ENCODE data around the gene MAD1L1.

The MAD1L1 gene

GRCh38 chr7:2242541-2243429, 10.0 kb upstream of the MAD1L1 start:
- H3K4me3 ChIP-seq (ENCODE audit: low read depth, low read length), result peak overlapping the region; percentile 88

- H3K4me3 ChIP-seq (ENCODE audit: low read depth, low read length), result peak within 1 kb of the TSS; percentile 88
Measured at GRCh38 chr7:2241580-2242540, 9.1 kb upstream of the MAD1L1 start, which contains the start of the genes MRM2 and NUDT1. TSS of gene MRM2 (minus strand) at chr7:2242205. CDS start at chr7:2242169, 36 bp downstream. TSS of gene NUDT1 (plus strand) at chr7:2242226. CDS start at chr7:2244575, 2,349 bp downstream.

- H3K4me3 ChIP-seq (ENCODE audit: low read depth, low read length), result no peak overlapping the region
Measured at GRCh38 chr7:2239242-2239641, 6.5 kb upstream of the MAD1L1 start.

- H3K4me3 ChIP-seq (ENCODE audit: low read depth, low read length), result no peak overlapping the region
Measured at GRCh38 chr7:2237109-2237602, 4.4 kb upstream of the MAD1L1 start.

- H3K4me3 ChIP-seq (ENCODE audit: low read depth, low read length), result no peak overlapping the region
Measured at GRCh38 chr7:2233926-2234325, 1.2 kb upstream of the MAD1L1 start.

- H3K4me3 ChIP-seq (ENCODE audit: low read depth, low read length), result peak overlapping the region; percentile 56
Measured at GRCh38 chr7:2231992-2232765, 566 bp downstream of the MAD1L1 start.

GRCh38 chr7:2230882-2231281, 1.9 kb downstream of the MAD1L1 start:
- H3K4me3 ChIP-seq (ENCODE audit: low read depth, low read length), result no peak overlapping the region

GRCh38 chr7:2230226-2230625, 2.5 kb downstream of the MAD1L1 start:
- no peak overlapping the region for H3K4me3 ChIP-seq (ENCODE audit: low read depth, low read length)

GRCh38 chr7:2229467-2229866, 3.3 kb downstream of the MAD1L1 start:
- no peak overlapping the region for H3K4me3 ChIP-seq (ENCODE audit: low read depth, low read length)

GRCh38 chr7:2228921-2229320, 3.8 kb downstream of the MAD1L1 start:
- H3K4me3 ChIP-seq (ENCODE audit: low read depth, low read length), result no peak overlapping the region

- H3K4me3 ChIP-seq (ENCODE audit: low read depth, low read length), result no peak overlapping the region
Measured at GRCh38 chr7:2227699-2228098, 5.0 kb downstream of the MAD1L1 start.

- H3K4me3 ChIP-seq (ENCODE audit: low read depth, low read length), result no peak overlapping the region
Measured at GRCh38 chr7:2225830-2226229, 6.9 kb downstream of the MAD1L1 start.

- H3K4me3 ChIP-seq (ENCODE audit: low read depth, low read length), result no peak overlapping the region
Measured at GRCh38 chr7:2225336-2225735, 7.4 kb downstream of the MAD1L1 start.

- no peak overlapping the region for H3K4me3 ChIP-seq (ENCODE audit: low read depth, low read length)
Measured at GRCh38 chr7:2224934-2225333, 7.8 kb downstream of the MAD1L1 start.

GRCh38 chr7:2224491-2224928, 8.2 kb downstream of the MAD1L1 start:
- H3K4me3 ChIP-seq (ENCODE audit: low read depth, low read length), result no peak overlapping the region

- H3K4me3 ChIP-seq (ENCODE audit: low read depth, low read length), result no peak overlapping the region
Measured at GRCh38 chr7:2223321-2223720, 9.4 kb downstream of the MAD1L1 start.

- H3K4me3 ChIP-seq (ENCODE audit: low read depth, low read length), result no peak overlapping the region
Measured at GRCh38 chr7:2222516-2222915, 10.2 kb downstream of the MAD1L1 start.

GRCh38 chr7:2220954-2221353, 11.8 kb downstream of the MAD1L1 start:
- H3K4me3 ChIP-seq (ENCODE audit: low read depth, low read length), result no peak overlapping the region

GRCh38 chr7:2220506-2220905, 12.2 kb downstream of the MAD1L1 start:
- no peak overlapping the region for H3K4me3 ChIP-seq (ENCODE audit: low read depth, low read length)

GRCh38 chr7:2220030-2220429, 12.7 kb downstream of the MAD1L1 start:
- no peak overlapping the region for H3K4me3 ChIP-seq (ENCODE audit: low read depth, low read length)
